Cardiac fibroblast (primary cell): ENCODE measurements around the gene SPACA1.

Source experiments
- DNase-seq, 2 donors: peaks; one replicate each; pipeline versions ENCODE4 v3.0.0 to v3.0.0-alpha.2; 2010; ENCODE audit warnings: low read depth in 2 of 2
- H3K4me3 ChIP-seq, 2 donors: replicated peaks in 1 of 2; 1 replicate in 1 of 2; 2 replicates in 1 of 2; pipeline ENCODE4 v1.5.1; 2011; ENCODE audit warnings: low read depth in 2 of 2, low read length in 2 of 2, mild to moderate bottlenecking in 2 of 2, moderate library complexity in 1 of 2
- CTCF ChIP-seq: IDR thresholded peaks from one replicate; pipeline ENCODE4 v1.5.1; 2011; ENCODE audit warnings: low read depth, mild to moderate bottlenecking, low read length, inconsistent platforms

The SPACA1 gene

DNA sequence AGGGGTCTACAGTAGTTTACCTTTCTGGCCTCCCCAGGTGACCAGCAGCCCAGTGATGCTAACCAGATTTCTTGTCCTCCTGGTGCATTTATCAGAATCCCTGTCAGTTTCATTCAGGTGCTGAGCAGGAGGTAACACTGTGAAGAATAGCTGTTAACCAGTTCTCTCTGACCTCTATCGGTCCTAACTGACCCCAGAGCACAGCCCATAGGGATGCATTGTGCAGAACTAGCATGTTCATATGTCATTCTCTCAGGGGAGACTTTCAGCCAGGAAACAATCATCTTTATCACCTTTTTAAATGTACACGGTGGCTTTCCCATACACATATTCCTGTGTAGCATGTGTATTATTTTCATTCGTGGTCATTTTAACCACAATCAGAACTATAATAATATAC lies 68.6 kb downstream of the SPACA1 start:
- no peak for TF ChIP-seq CTCF
- DNase-seq = no peak
- no peak overlapping the region for H3K4me3 ChIP-seq
